ENCODE data around the gene MCM10. TPM values are rescaled to one million over a fixed set of nuclear protein-coding genes. Genes with fewer than 3 reads are reported as not detected.
"Not testable (repeated sequence)": the region's sequence is repeated elsewhere in the genome, so short reads cannot be mapped to it uniquely, and the experiment has no call there.

Gene MCM10
- total RNA-seq, 2 donors from 2014 or later, result 1.3 TPM

GRCh38 chr10:13206546-13207443, 45.4 kb downstream of the MCM10 start:
- DNase-seq, result no peak
- ATAC-seq, result no peak
- intact Hi-C loops (cut with DNase I), result no loop called here

GRCh38 chr10:13213163-13213562, 51.8 kb downstream of the MCM10 start:
- intact Hi-C loops (cut with DNase I), result no loop called here
- DNase-seq (no peak), ATAC-seq (no peak)

GRCh38 chr10:13218878-13219277, 57.5 kb downstream of the MCM10 start:
- ATAC-seq, result no peak
- intact Hi-C loops (cut with DNase I), result no loop called here

GRCh38 chr10:13219685-13220670, 58.6 kb downstream of the MCM10 start:
- ATAC-seq, result no peak
- DNase-seq, result no peak
- intact Hi-C loops (cut with DNase I), result no loop called here

More at GRCh38 chr10:13218878-13219277, 57.5 kb downstream of the MCM10 start:
- no peak for DNase-seq

GRCh38 chr10:13221572-13221971, 60.2 kb downstream of the MCM10 start:
- DNase-seq, result no peak
- no peak for ATAC-seq
- intact Hi-C loops (cut with DNase I), result no loop called here

- DNase-seq (no peak), ATAC-seq (no peak)
- intact Hi-C loops (cut with DNase I), result no loop called here
These were observed 60.8 kb downstream of the MCM10 start for GRCh38 chr10:13222151-13222550.

- ATAC-seq, result no peak
- DNase-seq, result no peak
- intact Hi-C loops (cut with DNase I), result no loop called here
These were observed 61.2 kb downstream of the MCM10 start for GRCh38 chr10:13222566-13222965.

- intact Hi-C loops (cut with DNase I), result no loop called here
- ATAC-seq (no peak), DNase-seq (no peak)
These were observed 61.9 kb downstream of the MCM10 start for GRCh38 chr10:13223241-13223640.

- intact Hi-C loops (cut with DNase I), result no loop called here
- no peak for DNase-seq
- ATAC-seq, result no peak
These were observed 63.0 kb downstream of the MCM10 start for GRCh38 chr10:13224210-13224995.

- intact Hi-C loops (cut with DNase I), result no loop called here
- no peak for ATAC-seq
These were observed 64.2 kb downstream of the MCM10 start for GRCh38 chr10:13225601-13226000.

GRCh38 chr10:13227031-13227430, 65.7 kb downstream of the MCM10 start:
- ATAC-seq (no peak), DNase-seq (no peak)
- intact Hi-C loops (cut with DNase I), result no loop called here

More at GRCh38 chr10:13225601-13226000, 64.2 kb downstream of the MCM10 start:
- DNase-seq, result no peak

GRCh38 chr10:13231190-13231589, 69.8 kb downstream of the MCM10 start:
- ATAC-seq (no peak), DNase-seq (no peak)
- intact Hi-C loops (cut with DNase I), result no loop called here

- DNase-seq (no peak), ATAC-seq (no peak)
- intact Hi-C loops (cut with DNase I), result no loop called here
These were observed 70.5 kb downstream of the MCM10 start for GRCh38 chr10:13231808-13232207.

GRCh38 chr10:13233358-13233757, 72.0 kb downstream of the MCM10 start:
- ATAC-seq (no peak), DNase-seq (no peak)
- intact Hi-C loops (cut with DNase I), result no loop called here

GRCh38 chr10:13234172-13234571, 72.8 kb downstream of the MCM10 start, which contains the start of gene UCMA:
Gene UCMA, minus strand, starts transcription at chr10:13234374. Its CDS starts 116 bp downstream, at chr10:13234258.
- no peak for ATAC-seq
- DNase-seq, result no peak
- intact Hi-C loops (cut with DNase I), result no loop called here

GRCh38 chr10:13234736-13235135, 73.4 kb downstream of the MCM10 start:
- intact Hi-C loops (cut with DNase I); ATAC-seq; DNase-seq: not testable (repeated sequence)

GRCh38 chr10:13236638-13237037, 75.3 kb downstream of the MCM10 start:
- ATAC-seq, result no peak
- intact Hi-C loops (cut with DNase I), result no loop called here
- no peak for DNase-seq

GRCh38 chr10:13238271-13239077, 77.1 kb downstream of the MCM10 start:
- DNase-seq, result no peak
- no peak for ATAC-seq
- intact Hi-C loops (cut with DNase I), result no loop called here
